CD8-positive, alpha-beta memory T cell (primary cell): Measurements from ENCODE around the gene TLCD4. TPM values are rescaled to one million over a fixed set of nuclear protein-coding genes. Genes with fewer than 3 reads are reported as not detected.

Experiments used
- CTCF ChIA-PET: fragments of 350-600 bp; sonication (Branson Sonifier 250); formaldehyde crosslinking; loops from one replicate; lab custom pipeline; 2021; ENCODE audit warnings: antibody characterized with exemption; lab: Charles Lee
- POLR2A ChIA-PET: fragments of 350-600 bp; sonication (Branson Sonifier 250); formaldehyde crosslinking; loops from one replicate; lab custom pipeline; 2021; ENCODE audit warnings: antibody characterized with exemption; lab: Charles Lee
- DNase-seq, 5 donors: peaks; one replicate each; pipeline versions ENCODE4 v3.0.0 to v3.0.0-alpha.2; 2020 to 2022; ENCODE audit warnings: mixed read lengths in 1 of 5
- H3K27ac ChIP-seq: one replicate; pipeline ENCODE4 v1.7.0; 2013; ENCODE audit warnings: low read depth, mild to moderate bottlenecking, low read length, moderate library complexity
- H3K27me3 ChIP-seq: 2 replicates; pipeline ENCODE4 v1.7.0; 2013; ENCODE audit warnings: low read length, mild to moderate bottlenecking; ENCODE audit not compliant: insufficient read depth, poor library complexity, severe bottlenecking
- H3K36me3 ChIP-seq: 2 replicates; pipeline ENCODE4 v1.7.0; 2013; ENCODE audit warnings: mild to moderate bottlenecking, low read length, moderate library complexity; ENCODE audit not compliant: insufficient read depth
- H3K4me1 ChIP-seq: 2 replicates; pipeline ENCODE4 v1.7.0; 2013; ENCODE audit warnings: mild to moderate bottlenecking, low read length, moderate library complexity; ENCODE audit not compliant: insufficient read depth
- H3K4me3 ChIP-seq: 2 replicates; pipeline ENCODE4 v1.7.0; 2013; ENCODE audit warnings: mild to moderate bottlenecking, low read length
- H3K9me3 ChIP-seq: 2 replicates; pipeline ENCODE4 v1.7.0; 2013; ENCODE audit warnings: mild to moderate bottlenecking, low read length
- H3K27ac Mint-ChIP-seq, 8 donors: one replicate each; pipeline ENCODE4 v1.8.0; 2020 to 2021; ENCODE audit warnings: mixed read lengths in 8 of 8, mild to moderate bottlenecking in 6 of 8, inconsistent platforms in 3 of 8, moderate library complexity in 3 of 8
- H3K27me3 Mint-ChIP-seq, 2 donors: one replicate each; pipeline ENCODE4 v1.8.0; 2020 to 2021; ENCODE audit warnings: mixed read lengths in 2 of 2, mild to moderate bottlenecking in 1 of 2, moderate library complexity in 1 of 2
- H3K36me3 Mint-ChIP-seq, 3 donors: one replicate each; pipeline ENCODE4 v1.8.0; 2020 to 2021; ENCODE audit warnings: mixed read lengths in 3 of 3, inconsistent platforms in 1 of 3, mild to moderate bottlenecking in 1 of 3
- H3K4me1 Mint-ChIP-seq, 3 donors: one replicate each; pipeline ENCODE4 v1.8.0; 2020 to 2021; ENCODE audit warnings: mixed read lengths in 3 of 3, inconsistent platforms in 1 of 3, mild to moderate bottlenecking in 1 of 3
- H3K4me3 Mint-ChIP-seq, 7 donors: one replicate each; pipeline ENCODE4 v1.8.0; 2020 to 2021; ENCODE audit warnings: mixed read lengths in 7 of 7, mild to moderate bottlenecking in 6 of 7, moderate library complexity in 4 of 7, inconsistent platforms in 2 of 7
- H3K9me3 Mint-ChIP-seq, 5 donors: one replicate each; pipeline ENCODE4 v1.8.0; 2020 to 2022; ENCODE audit warnings: mixed read lengths in 5 of 5, mild to moderate bottlenecking in 3 of 5, moderate library complexity in 2 of 5, inconsistent platforms in 1 of 5
- polyA plus RNA-seq: library from polyadenylated mRNA; unstranded; fragments of 300-500 nt; fragmentation: Illumina TruSeq; gene quantifications from one replicate; pipeline ENCODE4 v1.2.3, GENCODE V29; 2021
- total RNA-seq, 2 experiments: library from RNA; stranded (reverse); gene quantifications; one replicate each; pipeline ENCODE4 v1.2.3, GENCODE V29; 2021

Gene TLCD4
- total and polyA plus RNA-seq, 3 experiments from 2014 or later, result 0.04 to 0.09 TPM; not detected in 1

DNA sequence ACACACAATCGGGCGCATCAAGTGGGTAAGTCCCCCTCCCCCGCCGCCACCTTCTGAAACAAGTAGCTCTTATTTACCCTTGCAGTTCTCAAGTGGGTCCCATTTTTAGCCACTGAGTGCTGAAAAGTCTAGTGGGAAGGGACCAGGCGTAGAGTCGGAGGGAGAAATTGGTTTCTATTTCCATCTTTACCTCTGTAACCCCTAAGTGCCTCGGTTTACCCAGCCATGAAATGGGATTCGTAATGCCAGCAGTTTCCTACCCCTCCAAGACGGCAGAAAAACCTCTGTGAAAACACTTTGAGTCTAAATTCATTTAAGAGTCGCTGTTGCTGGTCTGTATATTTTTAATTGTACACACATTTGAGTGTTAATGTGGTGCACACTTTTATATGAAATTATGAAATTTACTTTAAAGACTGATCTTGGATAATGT is 928 bp downstream of the TLCD4 start:
- ChIA-PET POLR2A (interaction anchor here (1.1 to 1.2 kb wide), 2 partner anchors 45 to 116 kb away, joined by 3 to 10 read pairs; partner anchors contain the start of genes ALG14 and RWDD3), CTCF (interaction anchor here (0.7 to 3.0 kb wide), 3 partner anchors 9 to 263 kb away, joined by 3 to 15 read pairs (median 6); partner anchors contain the start of gene RWDD3)
- Mint-ChIP-seq H3K9me3 (no peaks in the 10 kb centered on the region), H3K4me3 (peak overlapping the region; percentile 81 to 93 (median 84)), H3K27ac (peak overlapping the region in 1 of 8 donors; percentile 45), H3K4me1 (peaks cover 10 to 17% (median 13%) of the 10 kb centered on the region in 3 donors), H3K27me3 (peaks cover 35 to 67% of the 10 kb centered on the region in 2 donors), H3K36me3 (peaks cover 0 to 2% (median 0%) of the 10 kb centered on the region in 3 donors)
- H3K9me3 ChIP-seq, result no peaks in the 10 kb centered on the region
- DNase-seq, result no peak
- peak overlapping the region; percentile 29 for H3K4me3 ChIP-seq
- H3K27me3 ChIP-seq, result peaks cover 10% of the 10 kb centered on the region
- H3K4me1 ChIP-seq, result peaks cover 4% of the 10 kb centered on the region
- no peak overlapping the region for H3K27ac ChIP-seq
- H3K36me3 ChIP-seq, result no peaks in the 10 kb centered on the region

DNA sequence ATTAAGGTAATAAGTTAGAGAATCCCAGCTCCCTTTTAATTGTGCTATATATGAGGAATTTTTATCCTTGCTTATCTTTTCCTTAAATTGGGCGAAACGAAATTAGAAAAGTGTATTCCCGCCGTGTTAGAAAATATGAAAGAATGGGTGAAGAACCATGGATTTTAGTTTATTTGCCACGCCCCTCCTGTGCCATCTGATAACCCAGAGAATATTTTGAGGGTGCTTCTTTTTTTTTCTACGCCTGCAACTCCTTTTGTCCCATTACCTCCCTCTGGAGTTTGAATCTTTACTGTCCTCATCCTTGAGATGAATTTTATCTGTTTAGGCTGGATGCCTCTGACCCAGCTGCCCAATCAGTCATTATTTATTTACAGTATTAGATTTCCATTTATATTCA is 1.6 kb downstream of the TLCD4 start:
- no peaks in the 10 kb centered on the region for H3K9me3 Mint-ChIP-seq
- H3K4me3 Mint-ChIP-seq, result peak overlapping the region in 6 of 7 donors; percentile 2 to 86 (median 82)
- ChIA-PET POLR2A (interaction anchor here (0.6 kb wide), 1 partner anchor 45 kb away, joined by 5 read pairs; no protein-coding TSS in a partner anchor), CTCF (interaction anchor here (1.9 kb wide), 1 partner anchor 8 kb away, joined by 6 read pairs; no protein-coding TSS in a partner anchor)
- H3K4me3 ChIP-seq, result no peak overlapping the region
- H3K36me3 ChIP-seq, result no peaks in the 10 kb centered on the region
- H3K27me3 ChIP-seq, result peaks cover 10% of the 10 kb centered on the region
- H3K36me3 Mint-ChIP-seq, result peaks cover 0 to 2% (median 0%) of the 10 kb centered on the region in 3 donors
- H3K4me1 Mint-ChIP-seq, result peaks cover 10 to 17% (median 13%) of the 10 kb centered on the region in 3 donors
- H3K27ac Mint-ChIP-seq, result no peak overlapping the region
- no peaks in the 10 kb centered on the region for H3K9me3 ChIP-seq
- no peak for DNase-seq
- H3K4me1 ChIP-seq, result peaks cover 4% of the 10 kb centered on the region
- H3K27me3 Mint-ChIP-seq, result peaks cover 32 to 63% of the 10 kb centered on the region in 2 donors
- H3K27ac ChIP-seq, result no peak overlapping the region

DNA sequence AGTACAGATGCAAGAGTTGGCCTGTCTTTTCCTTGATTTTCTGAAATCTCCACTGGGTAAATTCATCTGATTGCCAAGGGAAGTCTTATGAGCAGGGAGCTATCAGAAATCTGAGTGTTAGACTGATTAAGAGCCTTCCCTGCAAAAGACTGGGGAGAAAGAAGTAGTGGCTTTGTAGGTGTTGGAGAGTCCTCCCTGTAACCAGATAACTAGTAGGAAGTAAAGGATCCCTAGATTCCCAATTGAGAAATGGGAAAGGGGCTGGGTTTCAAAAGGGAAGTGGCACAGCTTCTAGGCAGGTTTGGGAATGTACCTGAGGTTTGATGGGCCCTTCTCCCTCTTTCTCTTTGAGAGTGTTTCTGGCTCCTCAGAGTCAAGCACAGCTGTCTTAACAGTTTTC is 2.1 kb downstream of the TLCD4 start:
- H3K36me3 ChIP-seq, result no peaks in the 10 kb centered on the region
- ChIA-PET CTCF (interaction anchor here (1.9 kb wide), 1 partner anchor 8 kb away, joined by 6 read pairs; no protein-coding TSS in a partner anchor), POLR2A (interaction anchor here (0.6 kb wide), 1 partner anchor 45 kb away, joined by 5 read pairs; no protein-coding TSS in a partner anchor)
- peak overlapping the region in 4 of 7 donors; percentile 65 to 86 (median 75) for H3K4me3 Mint-ChIP-seq
- no peak overlapping the region for H3K27ac Mint-ChIP-seq
- H3K4me3 ChIP-seq, result no peak overlapping the region
- H3K9me3 ChIP-seq, result no peaks in the 10 kb centered on the region
- peaks cover 4% of the 10 kb centered on the region for H3K4me1 ChIP-seq
- H3K9me3 Mint-ChIP-seq, result no peaks in the 10 kb centered on the region
- no peak overlapping the region for H3K27ac ChIP-seq
- peaks cover 0 to 2% (median 0%) of the 10 kb centered on the region in 3 donors for H3K36me3 Mint-ChIP-seq
- peaks cover 10% of the 10 kb centered on the region for H3K27me3 ChIP-seq
- DNase-seq, result no peak
- peaks cover 10 to 17% (median 13%) of the 10 kb centered on the region in 3 donors for H3K4me1 Mint-ChIP-seq
- H3K27me3 Mint-ChIP-seq, result peaks cover 32 to 66% of the 10 kb centered on the region in 2 donors

DNA sequence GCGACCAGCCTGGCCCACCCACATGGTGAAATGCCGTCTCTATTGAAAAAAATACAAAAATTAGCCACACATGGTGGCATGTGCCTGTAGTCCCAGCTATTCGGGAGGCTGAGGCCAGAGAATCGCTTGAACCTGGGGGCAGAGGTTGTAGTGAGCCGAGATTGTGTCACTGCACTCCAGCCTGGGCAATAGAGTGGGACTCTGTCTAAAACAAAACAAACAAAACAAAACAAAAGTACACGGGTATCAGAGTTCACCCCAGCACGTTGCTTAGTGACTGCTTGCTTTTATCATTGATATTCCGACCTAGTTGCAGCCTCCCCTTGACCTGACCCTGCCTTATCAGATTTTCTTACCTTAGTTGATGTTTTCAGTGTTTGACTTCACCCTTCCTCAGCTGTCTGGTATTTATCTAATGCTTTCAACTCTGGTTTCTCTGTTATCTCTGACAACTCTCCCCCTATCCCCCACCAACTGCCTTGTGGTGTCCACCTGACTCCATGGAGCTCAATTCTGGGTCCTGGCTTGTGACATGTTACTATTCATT is 5.1 kb downstream of the TLCD4 start:
- Mint-ChIP-seq H3K36me3 (no peaks in the 10 kb centered on the region), H3K9me3 (no peaks in the 10 kb centered on the region), H3K4me3 (no peak overlapping the region), H3K27me3 (peaks cover 31 to 62% of the 10 kb centered on the region in 2 donors), H3K4me1 (peaks cover 6 to 11% (median 8%) of the 10 kb centered on the region in 3 donors), H3K27ac (no peak overlapping the region)
- ChIA-PET CTCF (no interaction called here), POLR2A (no interaction called here)
- H3K27ac ChIP-seq, result no peak overlapping the region
- H3K4me1 ChIP-seq, result peaks cover 4% of the 10 kb centered on the region
- no peaks in the 10 kb centered on the region for H3K36me3 ChIP-seq
- no peak for DNase-seq
- no peak overlapping the region for H3K4me3 ChIP-seq
- H3K27me3 ChIP-seq, result peaks cover 10% of the 10 kb centered on the region
- no peaks in the 10 kb centered on the region for H3K9me3 ChIP-seq

DNA sequence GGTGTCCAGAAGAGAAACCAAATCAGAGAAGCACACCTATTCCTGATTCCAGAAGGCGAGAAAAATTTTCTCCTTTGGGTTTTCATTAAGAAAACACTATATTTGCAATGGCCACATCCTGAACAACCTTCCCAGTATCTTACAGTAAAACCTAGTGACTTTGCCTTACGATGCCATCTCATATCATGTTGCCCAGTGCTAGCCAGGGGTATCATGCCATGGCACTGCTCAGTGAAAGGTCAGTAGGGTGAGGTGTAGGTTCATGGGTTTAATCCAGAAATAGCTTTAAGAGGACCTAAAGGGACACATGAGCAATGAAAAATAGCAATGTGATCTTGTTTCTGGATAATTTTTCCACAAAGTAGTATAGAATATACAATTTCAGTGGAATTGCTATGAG is 7.2 kb downstream of the TLCD4 start:
- H3K4me1 ChIP-seq, result no peaks in the 10 kb centered on the region
- H3K27ac ChIP-seq, result no peak overlapping the region
- no peaks in the 10 kb centered on the region for H3K36me3 ChIP-seq
- Mint-ChIP-seq H3K4me1 (no peaks in the 10 kb centered on the region), H3K27me3 (peaks cover 26 to 48% of the 10 kb centered on the region in 2 donors), H3K4me3 (no peak overlapping the region), H3K36me3 (no peaks in the 10 kb centered on the region), H3K9me3 (no peaks in the 10 kb centered on the region), H3K27ac (no peak overlapping the region)
- H3K27me3 ChIP-seq, result peaks cover under 1% of the 10 kb centered on the region
- POLR2A ChIA-PET, result no interaction called here
- H3K4me3 ChIP-seq, result no peak overlapping the region
- no peaks in the 10 kb centered on the region for H3K9me3 ChIP-seq
- DNase-seq, result no peak
- CTCF ChIA-PET, result no interaction called here

DNA sequence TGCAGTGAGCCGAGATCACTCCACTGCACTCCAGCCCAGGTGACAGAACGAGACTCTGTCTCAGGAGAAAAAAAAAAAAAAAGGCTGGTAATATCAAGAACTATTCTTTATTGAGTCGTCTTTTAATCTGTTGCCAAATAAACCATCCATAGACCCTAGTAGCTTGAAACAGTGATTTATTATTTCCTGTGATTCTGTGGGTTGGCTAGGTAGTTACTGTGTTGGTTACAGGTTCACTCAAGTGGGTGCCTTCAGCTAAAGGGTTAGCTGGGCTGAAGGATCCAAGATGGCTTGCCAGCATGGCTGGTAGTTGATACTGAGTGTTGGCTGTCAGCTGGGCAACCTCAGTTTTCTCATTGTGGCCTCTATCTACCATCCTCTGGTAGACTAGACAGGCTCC is 9.2 kb downstream of the TLCD4 start:
- Histone ChIP-seq H3K27me3 (no peaks in the 10 kb centered on the region), H3K4me1 (no peaks in the 10 kb centered on the region), H3K36me3 (no peaks in the 10 kb centered on the region), H3K27ac (no peak overlapping the region), H3K4me3 (no peak overlapping the region), H3K9me3 (no peaks in the 10 kb centered on the region)
- CTCF ChIA-PET, result interaction anchor here (2.0 kb wide), 1 partner anchor 8 kb away, joined by 6 read pairs; no protein-coding TSS in a partner anchor
- no peaks in the 10 kb centered on the region for H3K9me3 Mint-ChIP-seq
- H3K4me1 Mint-ChIP-seq, result no peaks in the 10 kb centered on the region
- no peak for DNase-seq
- H3K27me3 Mint-ChIP-seq, result peaks cover 13 to 39% of the 10 kb centered on the region in 2 donors
- H3K36me3 Mint-ChIP-seq, result no peaks in the 10 kb centered on the region
- H3K4me3 Mint-ChIP-seq, result no peak overlapping the region
- H3K27ac Mint-ChIP-seq, result no peak overlapping the region
- POLR2A ChIA-PET, result no interaction called here

DNA sequence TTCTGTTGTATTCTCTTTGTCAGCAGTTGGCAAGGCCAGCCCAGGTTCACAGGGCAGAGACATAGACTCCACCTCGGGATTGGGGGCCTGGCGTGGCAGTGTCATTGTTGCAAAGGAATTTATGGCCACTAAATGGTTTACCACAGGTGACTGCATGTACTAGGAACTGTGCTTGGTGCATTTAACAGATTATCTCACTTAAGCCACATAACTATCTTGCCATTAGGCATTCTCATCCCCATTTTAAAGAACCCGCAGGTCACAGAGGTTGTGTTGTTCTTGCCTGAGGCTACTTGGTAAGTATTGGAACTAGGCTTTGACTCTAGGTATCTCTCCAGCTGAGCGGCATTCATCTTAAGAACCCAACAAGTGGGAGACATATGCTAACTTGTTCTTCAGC is 9.7 kb downstream of the TLCD4 start:
- H3K4me1 Mint-ChIP-seq, result no peaks in the 10 kb centered on the region
- CTCF ChIA-PET, result interaction anchor here (2.0 kb wide), 1 partner anchor 8 kb away, joined by 6 read pairs; no protein-coding TSS in a partner anchor

DNA sequence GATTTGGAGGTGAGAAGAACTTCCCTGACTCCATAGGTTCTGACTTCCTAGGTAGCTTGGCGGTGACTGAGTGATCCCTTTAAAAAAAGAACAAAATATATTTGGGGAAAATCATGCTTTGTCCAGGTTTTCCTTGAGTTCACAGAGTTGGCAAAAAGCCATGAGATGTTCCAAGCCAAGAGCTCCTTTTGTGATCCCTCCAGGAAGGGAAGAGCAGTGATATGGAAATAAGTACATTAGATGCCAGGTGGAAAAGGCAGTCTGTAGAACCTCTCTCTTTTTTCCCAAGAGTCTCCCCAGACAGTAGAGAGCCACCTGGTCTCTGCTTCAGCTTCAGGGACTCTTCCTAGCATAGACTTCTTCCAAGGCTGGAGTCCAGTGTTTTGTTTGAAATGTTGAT is 10.2 kb downstream of the TLCD4 start:
- CTCF ChIA-PET, result interaction anchor here (2.0 kb wide), 1 partner anchor 9 kb away, joined by 6 read pairs; no protein-coding TSS in a partner anchor
- H3K27ac Mint-ChIP-seq, result no peak overlapping the region
- H3K36me3 Mint-ChIP-seq, result no peaks in the 10 kb centered on the region

More for the DNA sequence above, 9.7 kb downstream of the TLCD4 start:
- H3K27ac ChIP-seq, result no peak overlapping the region
- Mint-ChIP-seq H3K27me3 (peaks cover 11 to 40% of the 10 kb centered on the region in 2 donors), H3K27ac (no peak overlapping the region), H3K36me3 (no peaks in the 10 kb centered on the region), H3K4me3 (no peak overlapping the region), H3K9me3 (no peaks in the 10 kb centered on the region)
- no peaks in the 10 kb centered on the region for H3K36me3 ChIP-seq
- no peak for DNase-seq
- no peaks in the 10 kb centered on the region for H3K4me1 ChIP-seq
- no peaks in the 10 kb centered on the region for H3K9me3 ChIP-seq
- POLR2A ChIA-PET, result no interaction called here
- H3K27me3 ChIP-seq, result no peaks in the 10 kb centered on the region
- H3K4me3 ChIP-seq, result no peak overlapping the region

More for the DNA sequence above, 10.2 kb downstream of the TLCD4 start:
- Histone ChIP-seq H3K9me3 (no peaks in the 10 kb centered on the region), H3K4me1 (no peaks in the 10 kb centered on the region), H3K36me3 (no peaks in the 10 kb centered on the region), H3K4me3 (no peak overlapping the region), H3K27me3 (no peaks in the 10 kb centered on the region), H3K27ac (no peak overlapping the region)
- H3K27me3 Mint-ChIP-seq, result peaks cover 10 to 35% of the 10 kb centered on the region in 2 donors
- no peak overlapping the region for H3K4me3 Mint-ChIP-seq
- H3K9me3 Mint-ChIP-seq, result no peaks in the 10 kb centered on the region
- no peak for DNase-seq
- H3K4me1 Mint-ChIP-seq, result no peaks in the 10 kb centered on the region
- POLR2A ChIA-PET, result no interaction called here
